ENCODE results near the gene ACSS1.

ACSS1 gene

DNA sequence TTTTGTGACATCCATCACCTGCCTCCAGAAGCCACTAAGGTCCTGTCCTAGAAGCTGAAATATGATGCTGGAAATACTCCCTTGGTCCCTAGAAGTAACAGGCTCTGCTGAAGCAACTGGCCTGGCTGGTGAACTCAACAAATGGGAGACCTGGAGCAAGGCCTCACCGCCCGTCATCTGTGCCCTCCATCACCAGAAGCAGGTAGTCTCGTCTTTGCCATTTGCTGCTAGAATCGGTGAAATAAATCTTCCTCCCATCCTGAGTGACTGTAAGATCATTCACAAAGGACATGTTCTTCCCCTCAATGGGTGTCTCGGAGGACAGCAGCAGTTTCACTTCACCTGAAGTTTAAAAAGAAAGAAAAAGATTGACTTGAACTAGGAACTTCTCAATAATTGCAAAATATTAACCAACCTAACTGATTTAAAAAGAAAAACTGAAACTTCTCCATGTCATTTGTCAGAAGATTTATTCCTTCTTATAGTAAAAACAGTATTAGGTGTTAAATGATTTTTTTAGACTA lies 87.8 kb downstream of the ACSS1 start:
- DNase-seq = no peak

DNA sequence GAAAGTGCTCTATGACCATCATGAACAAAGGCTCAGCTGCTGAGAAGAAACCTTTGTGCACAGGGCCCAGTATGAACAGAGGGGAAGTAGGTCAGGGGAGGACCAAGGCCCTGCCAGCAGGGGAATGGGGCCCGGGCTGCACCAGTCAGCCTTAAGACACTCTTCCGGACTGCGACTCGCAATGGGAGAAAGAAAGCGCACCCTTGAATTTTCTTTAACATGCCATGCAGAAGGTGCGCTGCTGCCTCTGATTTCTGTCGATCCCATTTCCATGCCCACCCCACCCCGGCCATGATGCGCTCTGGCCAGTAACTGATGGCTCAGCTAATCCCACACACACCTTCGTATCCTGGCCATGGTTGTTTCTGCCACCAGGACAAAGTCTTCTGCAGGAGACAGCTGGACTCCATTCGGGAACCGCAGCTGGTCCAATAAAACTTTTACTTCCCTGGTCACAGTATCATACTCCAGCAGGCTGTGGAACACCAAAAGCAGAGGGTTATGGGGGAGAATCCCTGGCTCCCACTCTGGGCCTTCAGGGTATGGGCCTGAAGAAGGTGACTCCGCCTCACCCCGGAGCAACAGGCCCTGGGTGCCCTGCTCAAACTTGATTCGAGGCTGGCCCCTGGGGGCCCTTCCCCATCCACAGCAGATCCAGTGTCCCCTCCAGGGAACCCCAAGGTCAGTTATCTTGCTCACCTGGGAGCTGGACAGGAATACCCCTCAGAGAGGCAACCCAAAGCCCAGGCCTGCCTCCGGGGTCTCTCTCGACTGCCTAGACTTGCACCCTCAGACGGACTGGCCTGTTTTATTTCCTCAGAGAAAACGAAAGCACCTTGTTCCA lies 88.5 kb downstream of the ACSS1 start:
- no peak for DNase-seq

DNA sequence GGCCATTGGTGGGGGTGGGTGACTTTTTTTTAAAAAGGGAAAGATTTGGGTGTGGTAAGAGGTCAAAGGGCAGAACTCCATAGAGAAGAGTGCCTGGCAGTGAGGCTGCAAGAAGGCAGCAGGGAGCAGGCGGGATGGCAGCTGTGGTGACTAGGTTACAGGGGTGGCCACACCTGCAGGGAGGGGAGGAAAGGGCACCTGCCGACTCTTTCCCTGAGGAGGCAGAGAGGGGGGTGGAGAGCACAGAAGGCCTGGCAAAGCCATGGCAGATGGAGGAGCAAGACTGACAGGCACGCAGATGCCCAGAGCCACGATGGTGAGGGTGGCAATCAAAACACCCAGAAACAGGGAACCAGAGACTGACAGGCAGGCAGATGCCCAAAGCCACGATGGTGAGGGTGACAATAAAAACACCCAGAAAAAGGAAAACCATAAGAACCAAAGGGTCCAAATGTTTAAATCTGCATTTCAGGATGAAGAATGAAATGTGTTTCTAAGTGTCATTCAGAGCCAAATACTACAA lies 89.6 kb downstream of the ACSS1 start:
- no peak for DNase-seq

DNA sequence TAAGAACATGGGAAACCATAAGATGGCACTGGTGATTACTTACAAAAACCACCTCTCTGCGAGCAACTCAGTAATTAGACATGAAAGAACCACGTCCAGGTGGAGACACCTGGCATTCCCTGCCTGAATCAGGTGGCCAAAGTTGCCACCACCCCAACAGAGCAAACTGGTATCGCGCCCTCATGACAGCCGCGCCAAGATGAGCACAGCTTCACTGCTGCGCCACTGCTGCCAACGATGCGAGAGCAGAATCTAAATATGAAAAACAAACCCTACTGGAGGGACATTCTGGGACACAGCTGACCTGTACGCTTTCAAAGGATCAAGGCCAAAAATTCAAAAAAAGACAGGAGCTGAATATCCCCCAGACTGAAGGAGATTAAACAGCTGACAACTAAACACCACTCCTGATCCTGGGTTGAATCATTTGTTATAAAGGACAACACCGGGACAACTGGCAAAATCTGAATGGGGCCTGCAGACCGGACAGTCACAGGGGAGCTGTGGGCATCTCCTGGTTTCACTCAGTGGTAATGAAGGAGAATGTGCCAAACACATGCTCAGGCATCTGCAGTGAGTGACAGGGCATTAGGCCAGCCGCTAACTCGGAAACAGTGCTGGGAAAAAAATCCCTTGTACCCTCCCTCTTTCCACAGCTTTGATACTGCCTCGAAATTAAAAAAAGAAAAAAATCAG lies 91.5 kb downstream of the ACSS1 start:
- DNase-seq = no peak

DNA sequence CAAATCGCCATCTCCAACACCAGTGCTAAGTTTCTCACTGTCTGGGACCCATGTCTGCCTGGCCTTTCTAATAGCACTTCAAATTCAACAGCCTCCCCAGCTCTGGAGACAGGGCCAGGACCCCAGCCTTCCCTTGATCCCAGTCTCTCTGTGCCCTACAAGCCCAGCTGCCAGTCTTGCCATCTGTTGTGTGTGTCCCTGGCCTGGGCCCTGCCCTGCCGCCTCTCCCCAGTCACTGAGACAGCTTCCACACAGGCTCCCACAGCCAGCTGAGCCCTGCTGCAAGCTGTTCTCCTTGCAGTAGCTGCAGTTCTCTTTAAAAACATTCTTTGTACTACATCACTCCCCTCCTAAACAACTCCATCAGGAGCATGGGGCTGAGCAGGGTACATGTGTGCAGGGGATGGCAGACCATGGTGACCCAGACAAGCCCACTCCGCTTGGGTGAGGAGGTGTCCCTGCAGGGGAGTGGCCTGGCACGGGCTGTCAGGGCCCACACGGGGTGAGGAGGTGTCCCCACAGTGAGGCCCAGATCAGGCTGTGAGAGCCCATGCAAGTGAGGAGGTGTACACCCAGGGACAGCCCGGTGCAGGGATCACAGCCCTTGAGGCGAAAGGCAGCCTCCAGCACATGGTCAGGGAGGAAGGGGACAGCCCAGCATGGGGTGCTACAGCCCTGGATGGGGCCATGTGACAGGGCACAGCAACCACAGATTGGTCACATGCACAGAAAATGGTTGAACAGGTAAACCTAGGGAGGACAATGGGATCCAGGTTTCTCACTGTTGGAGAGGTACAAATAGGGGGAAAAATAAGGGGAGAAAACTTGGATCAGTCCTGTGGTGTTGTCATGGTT lies 92.6 kb downstream of the ACSS1 start:
- no peak for DNase-seq

DNA sequence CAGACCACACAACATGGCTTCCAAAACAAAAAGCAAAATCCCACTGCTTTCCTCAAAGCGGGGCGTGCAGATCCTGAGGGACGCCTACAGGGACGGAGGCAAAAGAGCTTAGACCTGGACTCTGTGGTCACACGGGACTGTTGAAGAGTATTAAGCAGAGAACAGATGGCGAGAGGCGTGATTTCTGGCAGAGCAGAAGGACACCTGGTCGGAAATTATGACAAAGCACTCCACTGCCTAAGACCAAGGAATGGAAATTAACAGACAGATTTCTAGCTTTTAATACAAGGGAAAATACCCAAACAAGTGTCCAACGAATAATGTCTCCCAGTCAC lies 93.5 kb downstream of the ACSS1 start:
- no peak for DNase-seq

- DNase-seq = no peak
Measured at GRCh38 chr20:24963672-24964505, 94.0 kb downstream of the ACSS1 start.

DNA sequence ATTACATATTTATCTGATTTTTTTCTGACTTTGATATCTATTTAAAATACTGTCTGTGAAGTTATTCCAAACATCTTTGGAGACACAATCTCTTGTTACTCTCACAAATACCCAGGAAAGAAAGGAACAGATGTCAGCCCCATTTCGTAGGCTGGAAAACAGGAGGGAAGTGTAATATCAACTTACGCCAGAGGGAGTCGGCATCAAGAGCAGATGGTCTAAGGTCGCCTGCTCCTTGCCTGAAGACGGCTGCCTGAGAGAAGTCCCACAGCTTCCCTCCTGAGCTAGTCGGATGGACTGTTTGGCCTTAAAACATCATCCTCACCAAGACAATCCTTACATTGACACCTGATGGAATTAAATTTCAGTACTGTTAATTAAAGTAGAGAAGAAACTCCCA lies 95.4 kb downstream of the ACSS1 start:
- DNase-seq = no peak

- no peak for DNase-seq
Measured at GRCh38 chr20:24962182-24962492, 95.8 kb downstream of the ACSS1 start.

DNA sequence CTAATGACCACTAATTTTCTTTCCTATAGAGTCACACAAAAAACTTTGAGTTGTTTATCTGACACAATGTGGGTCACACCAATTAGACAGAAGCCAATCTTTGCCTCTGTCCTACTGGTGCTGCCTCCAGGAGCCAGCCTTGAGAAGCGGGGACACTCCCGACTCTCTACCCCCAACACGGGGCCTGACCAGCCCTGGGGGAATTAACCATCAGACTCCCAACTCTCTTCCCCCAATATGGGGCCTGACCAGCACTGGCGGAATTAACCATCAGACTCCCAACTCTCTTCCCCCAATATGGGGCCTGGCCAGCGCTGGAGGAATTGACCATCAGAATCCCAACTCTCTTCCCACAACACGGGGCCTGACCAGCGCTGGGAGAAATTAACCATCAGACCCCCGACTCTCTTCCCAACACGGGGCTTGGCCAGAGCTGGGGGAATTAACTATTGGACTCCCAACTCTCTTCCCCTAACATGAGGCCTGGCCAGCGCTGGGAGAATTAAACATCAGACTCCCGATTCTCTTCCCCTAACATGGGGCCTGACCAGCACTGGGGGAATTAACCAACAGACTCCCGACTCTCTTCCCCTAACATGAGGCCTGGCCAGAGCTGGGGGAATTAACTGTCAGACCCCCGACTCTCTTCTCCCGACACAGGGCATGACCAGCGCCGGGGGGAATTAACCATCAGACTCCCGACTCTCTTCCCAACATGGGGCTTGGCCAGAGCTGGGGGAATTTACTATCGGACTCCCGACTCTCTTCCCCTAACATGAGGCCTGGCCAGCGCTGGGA lies 96.4 kb downstream of the ACSS1 start:
- no peak for DNase-seq

- no peak for DNase-seq
Measured at GRCh38 chr20:24960861-24961260, 97.1 kb downstream of the ACSS1 start.

DNA sequence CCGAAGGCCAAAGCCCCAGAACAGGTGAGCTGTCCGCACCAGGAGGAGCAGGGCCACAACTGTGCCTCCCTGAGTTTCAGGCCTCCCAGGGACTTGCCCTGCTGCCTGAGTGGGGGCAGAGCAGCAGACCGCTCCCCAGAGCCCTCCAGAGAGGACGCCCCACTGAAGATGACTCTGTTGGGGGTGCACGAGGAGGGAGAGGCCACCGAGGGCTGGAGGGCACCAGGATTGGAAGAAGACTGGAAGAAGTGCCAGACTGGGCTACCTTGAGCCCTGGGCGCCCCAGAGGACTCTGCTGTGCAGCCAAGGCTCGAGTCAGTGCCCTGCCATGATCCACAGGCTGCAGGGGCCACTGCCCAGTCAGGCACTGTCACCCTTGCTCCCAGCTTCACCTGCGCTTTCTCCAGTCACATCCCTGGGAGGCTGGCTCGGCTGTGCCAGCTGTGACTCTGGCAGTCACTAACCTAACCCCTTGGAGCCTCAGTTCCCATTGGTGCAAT lies 97.6 kb downstream of the ACSS1 start:
- no peak for DNase-seq

DNA sequence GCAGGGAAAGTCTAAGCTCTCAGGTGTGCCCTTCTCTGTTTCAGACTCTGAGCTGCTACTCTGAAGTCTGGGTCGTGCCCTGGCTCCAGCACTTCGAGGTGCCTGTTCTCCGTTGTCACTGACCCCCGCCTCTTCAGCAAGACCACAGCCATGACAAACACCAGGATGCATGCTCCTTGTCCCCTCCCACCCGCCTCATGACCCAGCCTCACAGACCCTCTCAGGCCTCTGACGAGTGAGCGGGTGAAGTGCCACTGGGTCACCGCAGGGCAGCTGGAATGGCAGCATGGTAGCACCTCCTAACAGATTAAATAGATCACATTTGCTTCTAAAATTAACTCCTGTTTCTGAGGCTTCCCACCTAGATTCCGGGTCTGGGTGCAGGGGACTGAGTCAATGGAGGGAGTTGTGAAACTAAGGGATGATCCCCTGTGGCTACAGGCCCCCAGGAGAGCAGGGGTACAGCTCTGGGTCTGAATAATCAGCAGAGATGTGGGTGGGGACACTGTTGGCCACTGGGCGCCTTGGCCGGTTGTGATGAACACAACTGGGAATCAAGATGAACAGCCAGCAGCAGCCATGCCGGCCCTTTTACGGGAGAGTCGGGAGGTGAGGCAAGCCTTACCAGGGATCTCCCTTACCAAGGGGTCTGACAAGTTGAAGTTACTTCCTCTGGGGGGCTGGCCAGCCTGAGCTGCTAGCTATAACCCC lies 98.2 kb downstream of the ACSS1 start:
- DNase-seq = no peak

DNA sequence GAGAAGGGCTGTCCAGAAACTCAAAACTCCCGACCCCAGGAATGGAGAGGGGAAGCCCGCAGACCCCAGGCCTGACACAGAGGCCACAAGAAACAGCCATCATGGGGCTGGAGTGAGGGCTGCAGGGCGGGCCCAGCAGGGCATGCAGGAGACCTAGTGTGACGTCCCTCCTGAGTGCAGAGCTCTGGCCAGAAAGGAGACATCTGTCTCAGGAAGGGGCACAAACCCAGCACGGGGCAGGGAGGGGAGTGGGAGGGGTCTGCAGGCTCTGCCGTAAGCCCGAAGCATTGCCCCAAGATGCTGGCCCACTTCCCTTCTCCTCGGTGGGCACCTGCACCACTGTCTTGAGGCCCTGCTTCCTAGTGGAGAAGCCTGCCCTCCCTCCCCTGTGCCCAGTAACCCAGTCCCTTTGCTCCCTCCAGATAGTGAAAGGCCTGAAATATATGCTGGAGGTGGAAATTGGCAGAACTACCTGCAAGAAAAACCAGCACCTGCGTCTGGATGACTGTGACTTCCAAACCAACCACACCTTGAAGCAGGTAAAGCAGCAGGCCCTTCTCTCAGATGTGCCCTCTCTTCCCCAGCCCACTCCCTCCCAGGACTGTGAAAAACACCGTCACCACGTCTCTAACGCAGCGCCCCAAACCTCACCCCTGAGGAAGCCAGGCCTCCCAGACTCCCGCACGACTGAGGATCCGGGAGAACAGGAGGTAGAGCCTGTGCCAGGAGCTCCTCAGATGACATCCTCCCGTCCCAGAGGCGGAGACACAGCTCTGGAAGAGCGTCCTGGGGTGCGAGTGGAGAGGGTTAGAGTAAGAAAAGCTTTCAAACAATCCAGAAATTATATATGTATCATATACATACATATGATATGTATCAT lies 99.2 kb downstream of the ACSS1 start:
- DNase-seq = no peak

DNA sequence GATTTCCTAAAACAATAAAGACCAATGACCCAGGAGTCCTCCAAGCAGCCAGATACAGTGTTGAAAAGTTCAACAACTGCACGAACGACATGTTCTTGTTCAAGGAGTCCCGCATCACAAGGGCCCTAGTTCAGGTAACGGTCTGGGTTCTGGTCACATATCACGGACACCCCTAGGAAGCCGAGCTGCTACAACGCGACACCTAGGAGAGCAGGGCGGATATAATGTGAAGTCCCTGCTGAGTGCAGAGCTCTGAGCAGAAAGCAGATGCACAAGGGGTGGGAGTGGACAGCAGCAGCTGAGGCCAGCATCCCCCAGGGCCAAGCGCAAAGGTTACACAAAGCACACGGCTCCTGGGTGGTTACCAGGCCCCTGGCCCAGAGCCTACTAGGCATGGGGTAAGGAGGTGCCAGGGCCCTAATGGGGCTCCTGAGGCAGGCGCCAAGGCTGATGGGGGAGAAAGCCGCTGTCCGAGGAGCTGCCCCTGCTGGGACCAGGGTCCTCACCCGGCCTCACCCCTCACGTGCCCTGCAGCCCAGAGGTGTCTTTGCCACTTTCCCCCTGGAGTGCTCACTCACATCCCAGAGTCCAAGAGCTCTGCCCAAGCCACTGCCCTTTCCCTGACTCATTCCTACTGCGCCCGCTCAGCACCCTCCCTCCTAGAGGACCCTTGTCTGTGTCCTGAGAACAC lies 100.5 kb downstream of the ACSS1 start:
- DNase-seq = no peak

All from NCI-H1436 (cell line).